ENCODE data around the gene DNAJC16.

- no peak for TF ChIP-seq POLR2A (IDR thresholded peaks at IDR 0.05)
- no peak for TF ChIP-seq CTCF (IDR thresholded peaks at IDR 0.05)
Measured at GRCh38 chr1:15531682-15532081, 5.0 kb downstream of the DNAJC16 start.
